ENCODE data around the gene RBMS2.
A peak's percentile ranks its signal among the peaks of the same experiment; 100 is the strongest.

Gene RBMS2

DNA sequence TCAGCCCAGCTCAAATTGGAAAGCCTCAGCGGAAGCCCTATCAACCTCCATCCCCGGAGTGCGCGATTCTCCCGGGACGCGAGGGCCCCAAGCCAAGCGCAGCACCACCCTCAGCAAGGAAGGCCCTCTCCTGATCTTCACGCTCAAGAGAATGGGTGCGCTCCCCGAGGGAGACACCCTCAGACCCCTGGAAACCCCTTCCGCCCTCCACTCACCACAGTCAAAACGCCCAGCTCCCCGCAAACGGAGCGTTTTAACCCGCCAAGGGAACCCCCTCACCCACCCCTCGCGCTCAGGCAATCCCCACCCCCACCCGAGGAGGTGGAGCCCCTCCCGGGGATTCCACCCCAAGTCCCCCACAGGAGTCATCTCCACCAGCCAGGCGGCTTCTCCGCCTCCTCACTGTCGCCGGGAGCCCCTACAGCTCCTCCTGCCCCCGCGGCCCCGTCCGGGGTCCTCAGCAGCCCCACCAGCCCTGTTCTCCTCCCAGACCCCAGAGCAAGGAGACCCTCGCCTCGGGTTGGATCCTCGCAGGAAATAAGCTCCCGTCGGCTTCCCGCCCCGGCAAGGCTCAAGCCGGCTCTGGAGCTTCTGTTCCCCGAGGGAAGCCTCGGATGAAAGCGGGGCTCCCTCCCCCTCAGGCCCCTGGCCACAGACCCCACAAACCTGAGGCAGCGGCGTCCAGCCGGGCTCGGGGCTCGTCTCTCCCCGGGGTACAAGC is 108.0 kb downstream of the RBMS2 start:
- peak in 28 of 56 donors; percentile 9 to 77 (median 48) for DNase-seq

DNA sequence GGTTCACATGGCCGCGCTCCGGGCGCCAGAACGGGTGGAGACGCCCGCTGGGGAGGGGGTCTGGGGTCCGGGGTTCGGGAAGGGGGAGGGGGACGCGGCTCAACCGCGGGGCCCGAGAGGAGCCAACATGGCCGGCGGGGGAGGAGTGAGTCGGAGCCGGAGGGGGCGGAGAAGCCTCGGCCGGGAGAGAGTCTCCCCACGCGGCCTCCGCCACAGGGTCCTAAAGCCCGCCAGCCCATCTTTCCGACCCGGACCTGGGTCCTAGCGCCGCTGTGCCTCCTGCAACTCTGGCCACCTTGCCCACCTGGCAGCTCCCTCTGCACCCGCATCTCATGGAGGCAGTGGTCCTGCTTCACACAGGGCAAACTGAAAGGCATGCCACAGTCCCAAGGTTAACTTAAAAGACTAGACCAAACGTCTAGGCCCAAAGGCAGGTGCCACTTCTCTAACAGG is 108.6 kb downstream of the RBMS2 start, which contains the start of gene BAZ2A:
Gene BAZ2A (minus strand): TSS at position 147 of the 453 bp plus-strand sequence. CDS start 12,796 bp downstream, outside the sequence.
- DNase-seq = peak; percentile 38 to 96 (median 82)

DNA sequence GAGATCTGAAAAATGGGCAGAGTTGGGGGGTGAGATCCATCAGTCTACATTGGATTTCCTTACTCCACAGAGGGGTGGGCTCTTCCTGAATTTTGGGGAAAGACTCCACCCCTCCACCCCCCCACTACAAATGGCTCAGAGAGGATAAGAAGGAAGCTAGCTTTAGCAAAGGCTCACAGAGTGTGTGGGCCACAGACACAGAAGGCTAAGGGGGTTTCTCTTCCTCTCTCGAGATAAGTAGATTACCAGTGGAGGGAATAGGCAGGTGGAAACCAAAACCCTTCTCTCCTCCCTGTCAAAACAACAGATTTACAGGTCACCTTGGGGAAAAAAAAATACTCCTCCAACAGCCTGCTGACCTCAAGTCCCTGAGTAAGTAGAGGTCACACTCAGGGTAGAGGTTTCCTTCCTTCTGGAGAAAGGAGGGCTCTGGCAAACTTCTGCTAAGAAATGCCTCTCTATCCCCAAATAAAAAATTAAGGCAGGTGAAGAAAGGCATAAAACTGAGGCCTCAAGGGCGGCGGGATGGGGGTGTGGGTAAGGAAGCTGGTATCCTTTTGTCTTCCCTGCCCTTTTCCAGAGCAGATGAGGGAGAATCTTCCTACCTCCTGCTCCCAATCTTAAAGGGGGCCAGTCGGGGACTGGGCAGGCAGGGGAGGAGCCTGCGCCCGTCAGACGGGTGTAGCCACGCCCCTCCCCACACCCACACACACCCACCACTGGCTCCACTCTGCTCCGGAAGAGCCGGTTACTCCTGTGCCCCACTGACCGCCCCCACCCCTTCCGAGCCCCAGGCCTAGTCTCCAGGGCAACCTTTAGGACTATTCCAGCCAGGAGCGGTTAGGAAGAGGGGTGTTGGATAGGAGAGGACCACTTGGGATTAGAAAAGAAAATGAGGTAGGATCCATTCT is 110.4 kb downstream of the RBMS2 start:
- peak in 30 of 56 donors; percentile 3 to 68 (median 21) for DNase-seq

DNA sequence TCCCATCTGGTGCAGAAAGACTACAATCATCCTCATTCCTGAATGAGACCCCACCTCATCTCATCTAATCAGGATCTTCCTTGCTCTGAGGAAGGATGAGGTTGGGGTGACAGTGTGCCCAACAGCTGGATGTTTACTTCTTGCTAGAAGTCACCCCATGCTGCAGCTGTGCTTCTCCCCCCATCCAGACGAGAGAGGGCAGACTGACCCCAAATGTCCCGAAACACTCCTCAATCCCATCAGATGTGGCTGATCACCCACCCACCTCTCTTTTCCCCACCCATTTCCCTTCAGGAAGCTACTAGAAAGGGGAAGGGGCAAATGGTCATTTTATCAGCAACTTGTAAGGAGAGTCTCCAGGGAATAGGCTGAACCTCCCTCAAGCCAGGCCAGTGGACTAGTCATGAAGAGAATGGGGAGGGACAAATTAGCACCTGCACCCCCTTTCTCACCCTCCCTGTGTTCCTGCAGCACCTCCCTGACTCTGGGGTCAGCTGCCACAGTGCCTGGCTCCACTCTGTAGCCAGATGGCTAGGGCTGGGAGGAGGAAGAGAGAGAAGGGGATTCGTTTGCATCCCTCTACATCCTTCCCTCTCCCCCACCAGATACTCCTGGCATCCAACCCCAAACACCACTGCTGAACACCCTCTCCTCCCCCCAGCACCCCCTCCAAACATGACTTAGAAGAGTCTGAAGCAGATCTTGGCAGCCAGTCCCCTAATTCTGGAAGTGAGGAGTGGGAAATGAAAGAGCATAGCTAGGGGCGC is 111.3 kb downstream of the RBMS2 start:
- no peak for DNase-seq

DNA sequence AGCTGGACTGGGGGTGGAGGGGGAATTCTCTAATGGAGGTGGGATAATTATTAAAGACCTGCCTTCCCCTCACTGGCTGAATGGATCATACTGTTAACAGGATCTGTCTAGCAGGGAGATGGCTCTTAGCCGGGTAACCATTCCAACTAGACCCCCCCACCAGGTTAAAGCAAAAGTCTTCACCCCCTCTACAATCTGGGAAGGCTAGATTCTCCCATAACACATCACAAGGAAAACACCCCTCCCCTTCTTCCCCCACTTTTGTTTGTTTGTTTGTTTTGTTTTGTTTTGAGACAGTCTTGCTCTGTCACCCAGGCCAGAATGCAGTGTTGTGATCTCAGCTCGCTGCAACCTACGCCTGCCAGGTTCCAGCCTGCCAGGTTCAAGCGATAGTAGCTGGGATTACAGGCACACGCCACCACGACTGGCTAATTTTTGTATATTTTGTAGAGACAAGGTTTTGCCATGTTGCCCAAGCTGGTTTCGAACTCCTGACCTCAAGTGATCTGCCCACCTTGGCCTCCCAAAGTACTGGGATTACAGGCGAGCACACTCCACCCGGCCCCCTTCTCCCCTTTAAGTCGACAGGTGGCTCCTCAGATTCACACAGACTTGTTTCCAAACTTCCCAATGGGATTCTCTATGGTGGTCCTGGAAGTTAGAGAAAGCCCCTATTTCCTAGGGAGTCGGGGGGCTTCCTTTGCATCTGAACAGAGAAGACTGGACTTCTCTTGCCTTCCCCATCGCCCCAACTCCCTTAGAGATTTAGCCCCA is 112.0 kb downstream of the RBMS2 start:
- peak in 1 of 56 donors; percentile 1 for DNase-seq

DNA sequence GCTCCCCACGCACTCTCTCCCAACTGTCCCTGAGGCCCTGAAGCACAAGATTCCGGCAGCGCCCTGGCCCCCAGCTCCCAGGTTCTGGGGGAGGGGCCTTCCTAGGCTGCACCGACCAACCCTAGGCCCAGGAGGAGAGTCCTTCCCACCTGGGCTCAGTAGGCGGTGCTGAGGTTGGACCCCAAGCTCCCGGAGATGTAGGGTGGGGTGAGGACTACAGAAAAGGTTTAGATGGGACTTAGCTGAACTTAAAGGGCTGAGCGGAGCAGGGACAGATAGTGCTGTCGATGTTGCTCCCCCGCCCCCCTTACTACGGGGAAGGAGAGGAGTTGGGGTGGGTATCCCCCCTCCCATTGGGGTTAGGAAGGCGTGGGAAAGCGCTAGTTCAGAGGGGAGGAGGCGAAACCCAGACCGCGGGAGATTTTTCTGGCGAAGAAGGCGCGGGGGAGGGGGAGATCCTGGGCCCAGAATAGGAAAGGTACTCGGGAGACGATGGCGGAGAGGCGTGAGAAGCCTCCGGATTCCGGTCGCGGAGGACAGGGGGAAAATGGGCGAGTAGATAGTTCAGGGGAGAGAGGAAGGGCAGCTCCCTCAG is 112.7 kb downstream of the RBMS2 start:
- peak in 16 of 56 donors; percentile 11 to 63 (median 29) for DNase-seq

DNA sequence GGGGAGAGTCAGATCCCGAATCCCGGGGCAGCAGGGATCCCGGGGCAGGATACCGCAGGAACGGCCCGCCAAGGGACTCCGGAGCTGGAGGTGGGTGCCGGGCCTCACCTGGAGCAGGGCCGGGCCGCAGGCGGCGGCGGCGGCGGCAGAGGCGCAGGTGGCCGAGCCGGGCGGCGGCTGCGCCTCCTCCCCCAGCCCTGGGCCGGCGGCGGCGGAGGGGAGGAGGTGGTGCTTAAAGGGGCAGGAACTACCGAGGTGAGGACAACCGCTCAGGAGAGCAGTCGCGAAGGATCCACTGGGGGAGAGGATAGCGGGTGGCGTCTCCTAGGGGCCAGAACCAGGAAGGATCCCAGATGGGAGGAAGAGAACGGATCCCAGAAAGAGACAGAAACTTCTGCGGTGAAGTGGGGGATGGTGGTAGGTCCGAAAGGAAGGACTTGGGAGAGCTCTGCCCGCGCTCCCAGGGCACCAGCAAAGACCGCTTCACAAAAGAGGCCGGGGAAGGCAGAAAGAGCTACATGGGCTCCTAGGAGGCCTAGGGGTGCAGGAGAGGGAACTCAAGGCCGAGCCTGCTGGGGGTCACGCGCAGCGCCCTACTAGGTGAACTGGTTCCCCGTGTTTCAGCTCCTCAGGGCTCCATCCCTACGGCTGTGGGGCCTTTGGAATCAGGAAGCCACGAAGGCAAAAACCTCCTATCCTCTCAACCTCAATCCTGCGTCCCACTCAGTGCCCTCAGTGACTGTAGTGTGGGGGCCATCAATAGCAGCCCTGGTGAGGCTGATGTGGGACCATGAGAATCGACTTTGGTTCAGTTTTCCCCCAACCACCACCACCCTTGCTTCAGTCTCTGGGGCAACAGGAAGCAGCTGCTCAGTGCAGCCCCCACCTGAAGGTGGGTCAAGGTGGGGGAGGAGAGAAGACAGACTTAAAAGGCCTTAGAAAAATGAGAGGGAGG is 113.5 kb downstream of the RBMS2 start:
- peak in 49 of 56 donors; percentile 11 to 77 (median 49) for DNase-seq

DNA sequence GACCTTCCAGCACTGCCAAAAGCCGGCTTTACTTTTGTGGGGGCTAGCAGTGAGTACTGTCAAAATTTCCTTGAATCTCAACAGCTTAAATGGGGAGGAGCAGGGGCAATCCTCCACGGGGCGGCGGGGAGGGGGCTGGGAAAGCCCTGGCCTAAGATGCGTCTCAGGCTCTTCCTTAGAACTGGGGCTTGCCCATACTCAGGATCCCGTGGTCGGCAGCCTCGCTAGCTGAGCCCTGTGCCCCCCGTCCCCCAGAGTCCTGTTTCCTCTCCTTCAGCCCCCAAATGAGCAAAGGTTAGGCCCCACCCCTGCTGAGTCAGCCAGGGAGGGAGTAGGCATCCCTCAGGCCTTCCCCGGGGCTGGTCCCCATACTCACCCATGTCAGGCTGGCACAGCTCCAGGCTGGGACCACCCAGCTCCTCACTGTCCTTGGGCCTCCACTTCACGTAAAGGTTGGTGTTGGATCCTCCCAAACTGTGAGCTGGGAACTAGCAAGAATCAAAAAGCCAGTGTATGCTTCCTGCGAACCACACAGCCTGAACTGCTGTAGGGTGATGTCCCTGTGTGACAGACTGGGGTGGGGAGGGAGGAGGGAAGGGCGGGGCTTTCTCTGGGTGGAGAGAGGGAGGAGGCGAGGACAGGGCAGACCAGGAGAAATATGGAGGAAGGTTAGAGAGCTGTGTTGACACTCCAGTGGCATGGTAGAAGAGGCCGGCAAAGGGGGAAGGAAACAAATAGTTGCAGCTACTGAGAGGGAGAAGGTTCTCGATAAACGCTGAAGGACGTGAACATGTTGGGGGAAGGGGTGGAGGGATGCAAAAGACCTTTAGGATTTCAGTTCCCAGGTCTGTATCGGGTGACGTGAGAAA is 114.4 kb downstream of the RBMS2 start:
- DNase-seq = peak in 54 of 56 donors; percentile 35 to 89 (median 74)

DNA sequence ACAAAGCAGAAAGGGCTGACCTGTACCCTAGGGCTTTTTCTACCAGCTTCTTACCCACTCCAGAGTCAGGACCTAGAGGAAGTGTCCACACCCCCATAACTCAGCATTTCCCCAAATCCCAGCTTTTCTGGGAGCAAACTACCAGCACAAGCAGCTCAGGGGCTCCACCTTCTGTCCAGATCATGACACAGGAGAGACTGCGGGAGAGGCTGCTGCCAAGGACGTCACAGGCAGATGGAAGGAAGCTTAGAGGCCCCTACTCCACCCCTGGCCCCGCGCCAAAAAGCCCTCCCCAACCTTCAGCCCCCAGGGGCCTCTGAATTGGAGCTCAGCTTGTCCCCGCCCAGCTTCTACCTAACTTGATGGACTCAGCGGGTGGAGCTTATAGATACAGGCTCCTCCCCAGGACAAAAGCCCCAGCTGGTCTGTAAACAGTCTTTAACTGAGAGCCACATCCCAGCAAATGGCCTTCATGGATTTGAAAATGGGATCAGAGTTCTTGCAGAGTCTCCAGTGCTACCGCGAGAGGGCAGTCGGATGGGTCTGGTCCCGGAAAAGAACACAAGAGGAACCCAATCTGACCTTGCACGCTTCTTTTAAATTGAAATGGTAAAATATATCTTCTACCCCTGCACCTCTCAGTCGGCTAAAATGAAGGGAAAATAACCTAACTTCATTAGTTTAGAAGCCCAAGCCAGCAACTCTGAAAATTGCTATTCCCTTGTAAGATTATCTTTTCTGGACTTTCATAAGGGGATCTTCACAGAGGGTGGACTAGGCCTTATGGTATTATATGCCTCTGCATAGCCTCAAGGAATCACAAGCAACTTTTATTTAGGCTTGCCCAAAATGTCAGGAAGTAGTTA is 115.3 kb downstream of the RBMS2 start:
- peak; percentile 51 to 99 (median 91) for DNase-seq

DNA sequence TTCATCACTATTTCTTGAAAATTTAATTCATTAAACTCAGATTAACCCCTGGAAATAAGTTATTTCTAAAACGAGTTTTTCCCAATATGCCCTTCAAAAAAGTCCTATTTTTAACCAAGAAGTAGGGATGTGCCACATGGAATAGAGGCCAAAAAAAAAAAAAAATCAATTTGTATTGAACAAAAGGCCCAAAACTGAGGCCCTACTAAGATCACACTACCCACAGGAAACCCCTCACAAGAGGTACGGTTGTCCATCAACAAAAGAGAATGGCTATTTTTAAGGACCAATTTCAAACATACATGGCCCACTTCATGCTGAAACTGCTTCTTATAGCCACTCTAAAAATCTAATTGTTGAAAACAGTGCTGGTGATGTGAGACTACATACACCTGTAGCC is 116.0 kb downstream of the RBMS2 start:
- DNase-seq = no peak

DNA sequence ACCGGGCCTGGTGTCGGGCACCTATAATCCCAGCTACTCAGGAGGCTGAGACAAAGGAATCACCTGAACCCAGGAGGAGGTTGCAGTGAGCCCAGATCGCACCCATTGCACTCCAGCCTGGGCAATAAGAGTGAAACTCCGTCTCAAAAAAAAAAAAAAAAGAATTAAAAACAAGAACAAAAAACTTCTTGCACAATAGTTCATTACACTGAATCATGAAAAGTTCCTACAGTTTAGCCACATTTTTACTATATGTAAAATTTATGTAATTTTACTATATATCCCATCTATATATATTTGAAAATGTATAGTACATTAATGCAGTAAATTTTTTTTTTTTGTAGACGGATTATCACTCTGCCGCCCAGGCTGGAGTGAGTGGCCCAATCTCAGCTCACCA is 119.6 kb downstream of the RBMS2 start:
- DNase-seq = no peak

DNA sequence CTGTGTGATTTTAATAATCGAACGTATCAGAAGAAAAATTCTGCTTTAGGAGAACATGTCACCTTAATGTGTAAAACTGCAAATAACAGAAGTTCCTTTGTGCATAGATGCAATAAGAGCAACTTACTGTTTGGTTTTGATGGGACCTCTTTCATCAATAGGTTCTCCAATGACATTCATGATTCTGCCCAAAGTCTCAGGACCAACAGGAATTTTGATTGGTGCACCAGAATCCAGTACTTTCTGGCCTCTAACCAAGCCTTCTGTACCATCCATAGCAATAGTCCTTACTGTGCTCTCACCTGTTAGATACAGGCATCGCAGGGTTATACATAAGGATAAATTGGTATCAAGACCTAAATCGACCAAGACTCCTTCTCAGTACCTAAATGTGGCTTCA is 123.0 kb downstream of the RBMS2 start:
- DNase-seq = no peak

DNA sequence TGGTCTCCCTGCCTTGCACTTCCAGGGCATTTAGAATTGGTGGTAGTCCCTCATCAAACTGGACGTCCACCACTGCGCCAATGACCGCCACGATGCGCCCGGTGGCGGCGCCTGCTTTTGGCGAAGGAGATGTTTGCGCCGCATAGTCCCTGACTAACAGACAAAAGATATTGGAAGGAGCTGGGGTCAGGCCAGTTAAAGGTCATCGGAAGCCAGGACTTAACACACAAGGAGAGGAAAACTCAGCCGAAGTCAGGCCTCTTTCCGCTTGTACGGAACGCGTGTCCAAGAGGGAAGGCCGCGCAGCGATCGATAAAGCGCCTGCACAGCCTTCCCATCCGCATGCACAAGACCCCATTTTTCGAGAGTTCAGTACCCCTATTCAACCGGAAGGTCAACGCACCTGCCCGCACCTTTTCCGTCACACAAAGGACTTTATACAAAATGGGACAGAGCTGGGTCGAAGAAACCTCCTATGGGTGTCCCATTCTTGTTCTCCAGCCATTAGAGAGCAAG is 123.6 kb downstream of the RBMS2 start:
- peak in 10 of 56 donors; percentile 10 to 45 (median 23) for DNase-seq
